IPS DF 6.9 (cell line): Measurements from ENCODE around the gene FAM83G.
"Not testable (repeated sequence)": the region's sequence is repeated elsewhere in the genome, so short reads cannot be mapped to it uniquely, and the experiment has no call there.

Source experiments
- DNase-seq: peaks from one replicate; pipeline ENCODE4 v3.0.0-alpha.2; 2013; ENCODE audit warnings: low read depth, low spot score
- H3K27ac ChIP-seq: one replicate; pipeline ENCODE4 v1.5.1; 2013; ENCODE audit warnings: low read length, control low read depth
- H3K27me3 ChIP-seq: 2 replicates; pipeline ENCODE4 v1.6.1; 2013; ENCODE audit warnings: mild to moderate bottlenecking, low read length; ENCODE audit not compliant: control insufficient read depth, insufficient read depth
- H3K36me3 ChIP-seq: 2 replicates; pipeline ENCODE4 v1.6.1; 2013; ENCODE audit warnings: low read length; ENCODE audit not compliant: control insufficient read depth, insufficient read depth
- H3K4me1 ChIP-seq: 2 replicates; pipeline ENCODE4 v1.6.1; 2013; ENCODE audit warnings: low read length; ENCODE audit not compliant: control insufficient read depth, insufficient read depth
- H3K4me3 ChIP-seq: 2 replicates; pipeline ENCODE4 v1.5.1; 2013; ENCODE audit warnings: mild to moderate bottlenecking, low read length
- H3K9me3 ChIP-seq: 2 replicates; pipeline ENCODE4 v1.6.1; 2013; ENCODE audit warnings: low read length, inconsistent platforms; ENCODE audit not compliant: control insufficient read depth, insufficient read depth
- WGBS: extraction: QIAGEN DNeasy Blood & Tissue Kit; methylation state at CpG from one replicate; pipeline ENCODE4 v1.1.7; 2013; ENCODE audit warnings: mixed read lengths, missing lambda C conversion rate; ENCODE audit not compliant: insufficient read length, insufficient coverage; 5-methylcytosine and 5-hydroxymethylcytosine counted together

FAM83G gene

DNA sequence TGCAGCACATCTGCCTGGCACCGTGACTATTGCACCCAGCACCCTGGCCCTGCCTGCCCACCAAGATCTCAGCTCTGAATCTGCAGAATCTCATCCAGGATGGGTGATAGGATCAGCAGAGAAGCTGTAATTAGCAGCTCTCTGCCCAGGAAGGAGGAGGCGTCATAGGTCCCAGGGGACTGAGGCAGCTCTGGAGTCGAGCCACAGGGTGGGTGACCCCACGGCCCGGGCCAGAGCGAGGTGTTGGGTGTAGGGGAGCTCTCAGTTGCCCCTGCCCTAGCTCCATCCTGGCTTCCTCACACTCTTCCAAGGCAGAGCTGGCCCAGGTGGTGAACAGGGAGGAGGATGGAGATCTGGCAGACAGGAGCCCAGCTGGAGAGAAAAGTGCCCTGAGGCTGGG, 18.2 kb upstream of the FAM83G start:
- H3K4me3 ChIP-seq: no peak overlapping the region
- no CpG with 5 or more reads among the region's 6 CpGs for WGBS

GRCh38 chr17:19022128-19022527, 17.6 kb upstream of the FAM83G start:
- Histone ChIP-seq H3K27ac (no peak overlapping the region), H3K9me3 (no peaks in the 10 kb centered on the region), H3K27me3 (no peaks in the 10 kb centered on the region), H3K36me3 (no peaks in the 10 kb centered on the region), H3K4me1 (no peaks in the 10 kb centered on the region), H3K4me3 (no peak overlapping the region)
- no peak for DNase-seq
- WGBS: no CpG with 5 or more reads among the region's 5 CpGs

More for the DNA sequence above, 18.2 kb upstream of the FAM83G start:
- DNase-seq: no peak
- Histone ChIP-seq H3K36me3 (no peaks in the 10 kb centered on the region), H3K27ac (no peak overlapping the region), H3K9me3 (no peaks in the 10 kb centered on the region), H3K27me3 (no peaks in the 10 kb centered on the region), H3K4me1 (no peaks in the 10 kb centered on the region)

DNA sequence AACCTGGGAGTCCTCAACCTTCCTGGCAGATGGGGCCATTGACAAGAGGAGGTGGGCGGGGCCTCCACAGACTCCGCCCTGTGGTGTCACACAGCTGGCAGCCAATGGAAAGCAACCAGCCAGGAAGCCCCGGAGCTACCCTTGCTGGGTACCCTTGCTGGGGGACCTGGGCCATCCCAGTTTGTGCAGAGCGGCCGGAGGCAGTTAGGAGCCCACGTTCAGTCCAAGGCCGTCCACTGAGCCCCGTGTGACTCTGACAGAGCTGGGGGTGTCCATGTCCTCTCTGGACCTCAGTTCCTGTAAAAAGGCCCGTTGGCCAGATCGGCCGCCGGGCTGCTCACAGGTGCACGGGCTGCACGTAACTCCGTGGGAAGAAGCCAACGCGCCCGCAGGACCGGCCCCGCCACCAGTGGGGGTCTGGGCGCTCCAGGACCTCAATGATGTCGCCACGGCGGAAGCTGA, 17.1 kb upstream of the FAM83G start:
- Histone ChIP-seq H3K4me1 (no peaks in the 10 kb centered on the region), H3K27me3 (no peaks in the 10 kb centered on the region), H3K36me3 (no peaks in the 10 kb centered on the region), H3K4me3 (no peak overlapping the region), H3K27ac (no peak overlapping the region), H3K9me3 (no peaks in the 10 kb centered on the region)
- no peak for DNase-seq
- WGBS: no CpG with 5 or more reads among the region's 24 CpGs

GRCh38 chr17:19021011-19021621, 16.6 kb upstream of the FAM83G start:
- not testable (repeated sequence) for H3K36me3 ChIP-seq, H3K27me3 ChIP-seq, H3K9me3 ChIP-seq, H3K4me3 ChIP-seq, H3K27ac ChIP-seq, H3K4me1 ChIP-seq, DNase-seq
- no CpG with 5 or more reads among the region's 7 CpGs for WGBS

GRCh38 chr17:19020016-19020415, 15.5 kb upstream of the FAM83G start:
- no peaks in the 10 kb centered on the region for H3K36me3 ChIP-seq
- no peak overlapping the region for H3K27ac ChIP-seq
- no peak overlapping the region for H3K4me3 ChIP-seq
- no peaks in the 10 kb centered on the region for H3K9me3 ChIP-seq
- DNase-seq: no peak
- no CpG with 5 or more reads among the region's 3 CpGs for WGBS
- H3K4me1 ChIP-seq: no peaks in the 10 kb centered on the region
- H3K27me3 ChIP-seq: no peaks in the 10 kb centered on the region

- Histone ChIP-seq H3K27ac (no peak overlapping the region), H3K9me3 (no peaks in the 10 kb centered on the region), H3K4me3 (no peak overlapping the region), H3K4me1 (no peaks in the 10 kb centered on the region), H3K27me3 (no peaks in the 10 kb centered on the region), H3K36me3 (no peaks in the 10 kb centered on the region)
- no peak for DNase-seq
- no CpG with 5 or more reads among the region's 27 CpGs for WGBS
Measured at GRCh38 chr17:19019041-19019941, 14.7 kb upstream of the FAM83G start.

DNA sequence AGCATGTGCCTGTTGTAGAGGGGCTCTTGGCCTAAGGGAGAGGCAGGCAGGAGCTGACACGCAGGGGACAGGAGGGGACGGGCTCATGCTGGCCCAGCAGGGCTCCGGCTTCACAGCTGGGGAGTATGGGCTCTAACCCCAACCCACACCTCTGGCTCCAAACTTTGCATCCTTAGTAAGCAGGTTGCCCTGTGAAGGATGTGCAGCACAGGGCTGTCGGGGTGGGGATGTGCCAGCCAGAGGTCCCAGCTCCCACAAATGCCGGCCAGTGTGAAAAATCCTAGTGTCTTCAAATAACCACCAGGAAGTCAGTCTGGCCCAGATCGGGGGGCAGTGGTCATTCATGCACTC, 14.0 kb upstream of the FAM83G start:
- WGBS: no CpG with 5 or more reads among the region's 6 CpGs

GRCh38 chr17:19017804-19018599, 13.4 kb upstream of the FAM83G start:
- no peak for DNase-seq
- Histone ChIP-seq H3K27ac (no peak overlapping the region), H3K4me1 (peaks cover 1% of the 10 kb centered on the region; the same call in 1 of the 2 replicates), H3K4me3 (no peak overlapping the region), H3K27me3 (no peaks in the 10 kb centered on the region), H3K36me3 (no peaks in the 10 kb centered on the region), H3K9me3 (no peaks in the 10 kb centered on the region)
- WGBS: no CpG with 5 or more reads among the region's 16 CpGs

More for the DNA sequence above, 14.0 kb upstream of the FAM83G start:
- Histone ChIP-seq H3K4me1 (peaks cover 1% of the 10 kb centered on the region; the same call in 1 of the 2 replicates), H3K9me3 (no peaks in the 10 kb centered on the region), H3K27ac (no peak overlapping the region), H3K36me3 (no peaks in the 10 kb centered on the region), H3K4me3 (no peak overlapping the region), H3K27me3 (no peaks in the 10 kb centered on the region)
- no peak for DNase-seq

GRCh38 chr17:19017401-19017800, 12.8 kb upstream of the FAM83G start:
- H3K27ac ChIP-seq: no peak overlapping the region
- no peaks in the 10 kb centered on the region for H3K9me3 ChIP-seq
- peaks cover 1% of the 10 kb centered on the region; the same call in 1 of the 2 replicates for H3K4me1 ChIP-seq
- H3K4me3 ChIP-seq: no peak overlapping the region
- no CpG with 5 or more reads among the region's 12 CpGs for WGBS
- no peaks in the 10 kb centered on the region for H3K36me3 ChIP-seq
- no peaks in the 10 kb centered on the region for H3K27me3 ChIP-seq
- DNase-seq: no peak

DNA sequence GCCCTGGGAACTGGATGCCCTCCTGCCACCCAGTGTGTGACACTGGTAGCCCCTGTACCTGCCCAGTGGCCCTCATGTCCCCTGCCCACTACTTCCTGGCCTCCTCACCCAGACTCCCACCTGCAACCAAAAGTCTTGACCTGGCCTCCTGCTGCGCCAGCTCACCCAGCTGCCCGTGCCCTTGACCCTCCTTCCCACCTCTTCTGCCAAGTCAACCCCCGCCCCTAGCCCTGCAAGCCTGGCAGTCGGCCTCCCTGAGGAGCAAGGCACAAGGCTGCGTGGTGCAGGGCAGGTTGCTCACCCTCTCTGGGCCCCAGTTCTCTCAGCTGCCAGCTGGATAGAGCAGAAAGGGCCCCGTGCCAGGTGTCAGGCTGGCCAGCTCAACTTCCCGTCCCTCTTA, 12.3 kb upstream of the FAM83G start:
- Histone ChIP-seq H3K27ac (no peak overlapping the region), H3K4me1 (peaks cover 1% of the 10 kb centered on the region; the same call in 1 of the 2 replicates), H3K27me3 (no peaks in the 10 kb centered on the region), H3K4me3 (no peak overlapping the region), H3K36me3 (no peaks in the 10 kb centered on the region), H3K9me3 (no peaks in the 10 kb centered on the region)
- no peak for DNase-seq
- no CpG with 5 or more reads among the region's 7 CpGs for WGBS
